GM12874 (cell line): Measurements from ENCODE around the gene MAPK10.
A peak's percentile ranks its signal among the peaks of the same experiment; 100 is the strongest.

ENCODE experiments used
- TF ChIP-seq, protein P1 (sequence below): IDR thresholded peaks from 2 replicates; pipeline ENCODE4 v1.5.1; 2011; ENCODE audit warnings: low read depth, mild to moderate bottlenecking, control low read depth, low read length, moderate library complexity; ENCODE audit not compliant: insufficient read depth

MAPK10 gene

DNA sequence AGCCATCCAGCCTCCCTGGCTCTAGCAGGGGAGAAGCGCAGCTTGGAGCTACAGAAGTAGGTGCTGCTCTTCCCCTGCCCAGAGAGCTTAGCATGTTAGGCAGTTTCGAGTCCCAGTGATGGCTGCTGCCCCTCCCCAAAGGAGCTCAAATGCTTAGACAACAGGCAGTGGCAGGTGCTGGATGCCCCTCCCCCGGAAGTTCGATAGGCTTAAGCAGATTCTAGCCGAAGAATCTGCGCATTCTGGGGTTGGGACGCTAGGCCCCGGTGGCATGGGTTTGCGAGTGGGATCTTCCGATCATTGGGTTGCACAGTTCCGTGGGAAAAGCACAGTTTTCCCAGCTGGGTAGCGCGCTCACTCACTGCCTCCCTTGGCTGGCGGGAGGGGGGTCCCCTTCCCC, 117.2 kb downstream of the MAPK10 start:
- TF ChIP-seq, protein P1, sequence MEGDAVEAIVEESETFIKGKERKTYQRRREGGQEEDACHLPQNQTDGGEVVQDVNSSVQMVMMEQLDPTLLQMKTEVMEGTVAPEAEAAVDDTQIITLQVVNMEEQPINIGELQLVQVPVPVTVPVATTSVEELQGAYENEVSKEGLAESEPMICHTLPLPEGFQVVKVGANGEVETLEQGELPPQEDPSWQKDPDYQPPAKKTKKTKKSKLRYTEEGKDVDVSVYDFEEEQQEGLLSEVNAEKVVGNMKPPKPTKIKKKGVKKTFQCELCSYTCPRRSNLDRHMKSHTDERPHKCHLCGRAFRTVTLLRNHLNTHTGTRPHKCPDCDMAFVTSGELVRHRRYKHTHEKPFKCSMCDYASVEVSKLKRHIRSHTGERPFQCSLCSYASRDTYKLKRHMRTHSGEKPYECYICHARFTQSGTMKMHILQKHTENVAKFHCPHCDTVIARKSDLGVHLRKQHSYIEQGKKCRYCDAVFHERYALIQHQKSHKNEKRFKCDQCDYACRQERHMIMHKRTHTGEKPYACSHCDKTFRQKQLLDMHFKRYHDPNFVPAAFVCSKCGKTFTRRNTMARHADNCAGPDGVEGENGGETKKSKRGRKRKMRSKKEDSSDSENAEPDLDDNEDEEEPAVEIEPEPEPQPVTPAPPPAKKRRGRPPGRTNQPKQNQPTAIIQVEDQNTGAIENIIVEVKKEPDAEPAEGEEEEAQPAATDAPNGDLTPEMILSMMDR = no peak

- TF ChIP-seq, protein P1 = no peak
Observed at GRCh38 chr4:86235549-86235948, 124.3 kb downstream of the MAPK10 start.

DNA sequence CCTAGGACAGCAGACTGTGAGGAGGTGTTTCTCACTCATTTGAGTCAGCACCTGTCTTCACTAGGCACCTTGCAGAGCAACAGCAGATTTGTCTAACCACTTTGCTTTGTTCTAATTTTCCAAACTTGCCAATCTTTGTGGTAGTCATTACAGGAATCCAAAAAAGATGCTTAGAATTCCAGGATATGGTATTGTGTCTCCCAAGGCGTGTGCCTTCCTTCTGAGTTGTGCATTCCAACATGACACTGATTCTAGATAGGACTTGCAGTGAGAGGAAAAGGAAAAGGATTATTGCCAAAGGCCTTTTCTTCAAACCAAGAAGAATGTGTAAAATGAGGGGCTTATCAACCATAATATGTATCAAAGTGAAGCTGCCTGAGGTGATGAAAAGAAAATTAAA, 126.2 kb downstream of the MAPK10 start:
- TF ChIP-seq, protein P1 = no peak

GRCh38 chr4:86233090-86233489, 126.8 kb downstream of the MAPK10 start:
- TF ChIP-seq, protein P1 = no peak

GRCh38 chr4:86223472-86223871, 136.4 kb downstream of the MAPK10 start:
- TF ChIP-seq, protein P1 = peak; percentile 69

DNA sequence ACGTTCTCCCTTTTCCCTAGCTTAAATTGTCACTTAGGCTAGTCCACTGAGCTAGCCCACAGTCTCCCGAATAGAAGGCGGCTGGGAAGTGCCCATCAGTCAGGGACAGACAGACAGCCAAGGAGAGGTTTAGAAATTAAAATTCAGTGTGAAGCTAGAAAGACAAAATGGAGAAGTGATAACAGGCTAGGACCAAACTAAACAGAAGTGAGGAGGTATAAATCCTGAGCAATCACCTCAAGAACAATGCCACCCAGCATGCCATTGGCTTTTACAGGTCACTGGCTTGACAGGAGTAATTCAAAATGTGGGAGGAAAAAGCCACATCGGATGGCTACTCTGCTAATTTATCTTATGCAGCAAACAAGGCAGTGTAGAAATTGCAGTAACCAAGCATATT, 138.9 kb downstream of the MAPK10 start:
- TF ChIP-seq, protein P1 = no peak

DNA sequence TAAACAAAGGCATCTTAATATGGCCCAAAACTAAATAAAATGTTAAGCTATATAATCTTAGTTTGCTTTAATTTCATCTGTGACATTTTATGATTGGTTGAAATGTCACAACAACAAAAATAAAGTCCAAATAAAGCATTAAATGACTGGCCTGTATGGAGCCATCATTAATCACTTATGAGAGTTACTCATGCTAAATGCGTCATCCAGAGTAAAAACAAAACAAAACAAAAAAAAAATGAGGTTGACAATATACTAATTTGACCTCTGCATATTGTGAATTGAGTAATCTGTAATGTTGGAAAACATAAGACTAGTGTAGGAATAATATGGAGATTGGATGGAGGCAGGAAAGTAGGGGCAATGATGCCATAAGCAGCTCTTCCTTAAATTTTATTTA, 139.7 kb downstream of the MAPK10 start:
- TF ChIP-seq, protein P1 = no peak

GRCh38 chr4:86218746-86219473, 140.9 kb downstream of the MAPK10 start:
- TF ChIP-seq, protein P1 = no peak
